Activated naive CD8-positive, alpha-beta T cell (primary cell): ENCODE results near the gene CMSS1.

Source experiments
- H3K27ac Mint-ChIP-seq: one replicate; pipeline ENCODE4 v1.8.0; 2021; ENCODE audit warnings: mixed read lengths
- H3K27me3 Mint-ChIP-seq: one replicate; pipeline ENCODE4 v1.8.0; 2021; ENCODE audit warnings: mixed read lengths
- H3K36me3 Mint-ChIP-seq: one replicate; pipeline ENCODE4 v1.8.0; 2021; ENCODE audit warnings: mixed read lengths
- H3K4me1 Mint-ChIP-seq: one replicate; pipeline ENCODE4 v1.8.0; 2021; ENCODE audit warnings: low read depth, mixed read lengths
- H3K4me3 Mint-ChIP-seq: one replicate; pipeline ENCODE4 v1.8.0; 2021; ENCODE audit warnings: mild to moderate bottlenecking, mixed read lengths
- H3K9me3 Mint-ChIP-seq: one replicate; pipeline ENCODE4 v1.8.0; 2021; ENCODE audit warnings: low read depth, mixed read lengths

The CMSS1 gene

GRCh38 chr3:99967796-99968195, 150.1 kb downstream of the CMSS1 start:
- Mint-ChIP-seq H3K9me3 (no peaks in the 10 kb centered on the region), H3K36me3 (peaks cover 14% of the 10 kb centered on the region), H3K27ac (no peak overlapping the region), H3K4me3 (no peak overlapping the region), H3K4me1 (peaks cover 23% of the 10 kb centered on the region), H3K27me3 (no peaks in the 10 kb centered on the region)

- Mint-ChIP-seq H3K4me1 (peaks cover 23% of the 10 kb centered on the region), H3K4me3 (no peak overlapping the region), H3K9me3 (no peaks in the 10 kb centered on the region), H3K27ac (no peak overlapping the region), H3K27me3 (no peaks in the 10 kb centered on the region), H3K36me3 (peaks cover 14% of the 10 kb centered on the region)
These were observed 151.5 kb downstream of the CMSS1 start for GRCh38 chr3:99969136-99969535.

GRCh38 chr3:99970198-99970597, 152.5 kb downstream of the CMSS1 start:
- peaks cover 23% of the 10 kb centered on the region for H3K4me1 Mint-ChIP-seq
- no peaks in the 10 kb centered on the region for H3K9me3 Mint-ChIP-seq
- H3K4me3 Mint-ChIP-seq = no peak overlapping the region

GRCh38 chr3:99971761-99972160, 154.1 kb downstream of the CMSS1 start:
- Mint-ChIP-seq H3K4me1 (peaks cover 23% of the 10 kb centered on the region), H3K36me3 (peaks cover 19% of the 10 kb centered on the region), H3K27ac (no peak overlapping the region), H3K27me3 (no peaks in the 10 kb centered on the region), H3K4me3 (no peak overlapping the region), H3K9me3 (no peaks in the 10 kb centered on the region)

More at GRCh38 chr3:99970198-99970597, 152.5 kb downstream of the CMSS1 start:
- Mint-ChIP-seq H3K36me3 (peaks cover 15% of the 10 kb centered on the region), H3K27ac (no peak overlapping the region), H3K27me3 (no peaks in the 10 kb centered on the region)

- Mint-ChIP-seq H3K27ac (no peak overlapping the region), H3K9me3 (peaks cover 4% of the 10 kb centered on the region), H3K4me1 (peaks cover 23% of the 10 kb centered on the region), H3K27me3 (no peaks in the 10 kb centered on the region), H3K36me3 (peaks cover 21% of the 10 kb centered on the region), H3K4me3 (no peak overlapping the region)
These were observed 154.9 kb downstream of the CMSS1 start for GRCh38 chr3:99972380-99973104.

- Mint-ChIP-seq H3K36me3 (peaks cover 15% of the 10 kb centered on the region), H3K9me3 (peaks cover 4% of the 10 kb centered on the region), H3K27me3 (no peaks in the 10 kb centered on the region), H3K4me1 (peaks cover 5% of the 10 kb centered on the region), H3K4me3 (no peak overlapping the region), H3K27ac (no peak overlapping the region)
These were observed 157.3 kb downstream of the CMSS1 start for GRCh38 chr3:99974989-99975388.

GRCh38 chr3:99976584-99976983, 158.9 kb downstream of the CMSS1 start:
- Mint-ChIP-seq H3K4me3 (no peak overlapping the region), H3K27me3 (no peaks in the 10 kb centered on the region), H3K9me3 (peaks cover 4% of the 10 kb centered on the region), H3K4me1 (no peaks in the 10 kb centered on the region), H3K27ac (no peak overlapping the region), H3K36me3 (peaks cover 15% of the 10 kb centered on the region)

- no peaks in the 10 kb centered on the region for H3K4me1 Mint-ChIP-seq
- H3K27me3 Mint-ChIP-seq = no peaks in the 10 kb centered on the region
- H3K27ac Mint-ChIP-seq = no peak overlapping the region
- H3K4me3 Mint-ChIP-seq = no peak overlapping the region
- H3K36me3 Mint-ChIP-seq = peaks cover 15% of the 10 kb centered on the region
- H3K9me3 Mint-ChIP-seq = peaks cover 4% of the 10 kb centered on the region
These were observed 160.6 kb downstream of the CMSS1 start for GRCh38 chr3:99978221-99978620.

GRCh38 chr3:99980606-99981005, 162.9 kb downstream of the CMSS1 start:
- Mint-ChIP-seq H3K27ac (no peak overlapping the region), H3K4me3 (no peak overlapping the region), H3K27me3 (no peaks in the 10 kb centered on the region), H3K4me1 (no peaks in the 10 kb centered on the region), H3K9me3 (peaks cover 4% of the 10 kb centered on the region), H3K36me3 (peaks cover 15% of the 10 kb centered on the region)

GRCh38 chr3:99981138-99981537, 163.5 kb downstream of the CMSS1 start:
- Mint-ChIP-seq H3K4me1 (no peaks in the 10 kb centered on the region), H3K4me3 (no peak overlapping the region), H3K9me3 (peaks cover 4% of the 10 kb centered on the region), H3K36me3 (peaks cover 15% of the 10 kb centered on the region), H3K27ac (no peak overlapping the region), H3K27me3 (no peaks in the 10 kb centered on the region)

- no peak overlapping the region for H3K27ac Mint-ChIP-seq
- no peaks in the 10 kb centered on the region for H3K27me3 Mint-ChIP-seq
- no peak overlapping the region for H3K4me3 Mint-ChIP-seq
- peaks cover 8% of the 10 kb centered on the region for H3K36me3 Mint-ChIP-seq
- no peaks in the 10 kb centered on the region for H3K9me3 Mint-ChIP-seq
- H3K4me1 Mint-ChIP-seq = no peaks in the 10 kb centered on the region
These were observed 165.0 kb downstream of the CMSS1 start for GRCh38 chr3:99982650-99983049.

- Mint-ChIP-seq H3K27me3 (no peaks in the 10 kb centered on the region), H3K4me3 (no peak overlapping the region), H3K36me3 (peaks cover 13% of the 10 kb centered on the region), H3K27ac (no peak overlapping the region), H3K9me3 (no peaks in the 10 kb centered on the region), H3K4me1 (no peaks in the 10 kb centered on the region)
These were observed 166.5 kb downstream of the CMSS1 start for GRCh38 chr3:99984139-99984538.

GRCh38 chr3:99984668-99985067, 167.0 kb downstream of the CMSS1 start:
- H3K36me3 Mint-ChIP-seq = peaks cover 13% of the 10 kb centered on the region
- no peak overlapping the region for H3K4me3 Mint-ChIP-seq
- no peaks in the 10 kb centered on the region for H3K27me3 Mint-ChIP-seq
- no peaks in the 10 kb centered on the region for H3K9me3 Mint-ChIP-seq
- no peak overlapping the region for H3K27ac Mint-ChIP-seq
- no peaks in the 10 kb centered on the region for H3K4me1 Mint-ChIP-seq

- Mint-ChIP-seq H3K36me3 (peaks cover 24% of the 10 kb centered on the region), H3K27ac (no peak overlapping the region), H3K27me3 (no peaks in the 10 kb centered on the region), H3K4me3 (no peak overlapping the region), H3K4me1 (no peaks in the 10 kb centered on the region), H3K9me3 (peaks cover 17% of the 10 kb centered on the region)
These were observed 172.5 kb downstream of the CMSS1 start for GRCh38 chr3:99990179-99990578.

- no peak overlapping the region for H3K27ac Mint-ChIP-seq
- peaks cover 1% of the 10 kb centered on the region for H3K4me1 Mint-ChIP-seq
- peaks cover 20% of the 10 kb centered on the region for H3K9me3 Mint-ChIP-seq
- H3K36me3 Mint-ChIP-seq = peaks cover 32% of the 10 kb centered on the region
- no peak overlapping the region for H3K4me3 Mint-ChIP-seq
- H3K27me3 Mint-ChIP-seq = no peaks in the 10 kb centered on the region
These were observed 179.6 kb downstream of the CMSS1 start for GRCh38 chr3:99997293-99997692.

GRCh38 chr3:99999536-99999935, 181.9 kb downstream of the CMSS1 start:
- Mint-ChIP-seq H3K9me3 (peaks cover 7% of the 10 kb centered on the region), H3K36me3 (peaks cover 27% of the 10 kb centered on the region), H3K27ac (no peak overlapping the region), H3K27me3 (no peaks in the 10 kb centered on the region), H3K4me3 (no peak overlapping the region), H3K4me1 (peaks cover 4% of the 10 kb centered on the region)
